SU-DHL-6 (cell line): ENCODE results near the gene NDUFV3.

Experiments used
- H2AFZ ChIP-seq: fragments of 200-600 bp; sonication (generic); 2 replicates; pipeline ENCODE4 v1.6.1; 2014; ENCODE audit warnings: low read depth, mild to moderate bottlenecking, moderate library complexity, mixed read lengths, antibody characterized with exemption, low read length; ENCODE audit not compliant: severe bottlenecking
- H3F3A ChIP-seq: fragments of 200-600 bp; shearing (Covaris generic); 2 replicates; pipeline ENCODE4 v1.6.0; 2016; ENCODE audit warnings: antibody characterized with exemption, mild to moderate bottlenecking; ENCODE audit not compliant: insufficient read depth
- H3K27ac ChIP-seq: fragments of 200-600 bp; sonication (generic); 2 replicates; pipeline ENCODE4 v1.5.1; 2016; ENCODE audit warnings: low read depth, mild to moderate bottlenecking, low read length, moderate library complexity, mixed read lengths
- H3K27me3 ChIP-seq: fragments of 200-600 bp; sonication (generic), shearing (Covaris generic); 2 replicates; pipeline ENCODE4 v1.6.0; 2014; ENCODE audit warnings: mild to moderate bottlenecking, low read length
- H3K36me3 ChIP-seq: fragments of 200-600 bp; sonication (generic); 2 replicates; pipeline ENCODE4 v1.6.1; 2014; ENCODE audit warnings: mild to moderate bottlenecking, low read length, mixed read lengths
- H3K4me2 ChIP-seq: fragments of 300-600, 200-600 bp; shearing (Covaris generic), sonication (generic); 2 replicates; pipeline ENCODE4 v1.6.0; 2014; ENCODE audit warnings: low read length, low read depth, mild to moderate bottlenecking; ENCODE audit not compliant: poor library complexity, severe bottlenecking
- H3K4me3 ChIP-seq: fragments of 200-600 bp; sonication (generic); 2 replicates; pipeline ENCODE4 v1.5.1; 2014; ENCODE audit warnings: antibody characterized with exemption, low read length, mild to moderate bottlenecking, mixed read lengths; ENCODE audit not compliant: insufficient read depth, poor library complexity, severe bottlenecking
- H3K79me2 ChIP-seq: fragments of 200-600 bp; sonication (generic); 2 replicates; pipeline ENCODE4 v1.6.1; 2014; ENCODE audit warnings: mild to moderate bottlenecking, low read length, moderate library complexity; ENCODE audit not compliant: insufficient read depth
- H3K9ac ChIP-seq: fragments of 200-600 bp; sonication (generic); 2 replicates; pipeline ENCODE4 v1.7.0; 2014; ENCODE audit warnings: mild to moderate bottlenecking, low read length
- H3K9me2 ChIP-seq: fragments of 200-600 bp; sonication (generic); replicated peaks from 2 replicates; pipeline ENCODE4 v1.6.1; 2014; ENCODE audit warnings: low read length; ENCODE audit not compliant: insufficient read depth
- H3K9me3 ChIP-seq: fragments of 200-600 bp; sonication (generic); 2 replicates; pipeline ENCODE4 v1.6.1; 2014; ENCODE audit warnings: low read length, mixed read lengths; ENCODE audit not compliant: insufficient read depth
- H4K20me1 ChIP-seq: fragments of 200-600 bp; sonication (generic); 2 replicates; pipeline ENCODE4 v1.6.1; 2014; ENCODE audit warnings: low read depth, mild to moderate bottlenecking, antibody characterized with exemption, low read length, moderate library complexity, mixed read lengths
- EZH2phosphoT487 ChIP-seq: fragments of 200-600 bp; sonication (generic), shearing (Covaris generic); conservative IDR thresholded peaks from 2 replicates; pipeline ENCODE4 v1.6.1; 2018; ENCODE audit warnings: mild to moderate bottlenecking, antibody characterized with exemption, low read length, moderate library complexity, mixed read lengths
- TF ChIP-seq, protein P1 (sequence below): fragments of 200-600 bp; sonication (generic); IDR thresholded peaks from one replicate; pipeline ENCODE4 v1.5.1; 2017; ENCODE audit warnings: antibody characterized with exemption, mild to moderate bottlenecking, low read length, moderate library complexity; ENCODE audit not compliant: insufficient read depth, poor library complexity, severe bottlenecking

NDUFV3 gene

DNA sequence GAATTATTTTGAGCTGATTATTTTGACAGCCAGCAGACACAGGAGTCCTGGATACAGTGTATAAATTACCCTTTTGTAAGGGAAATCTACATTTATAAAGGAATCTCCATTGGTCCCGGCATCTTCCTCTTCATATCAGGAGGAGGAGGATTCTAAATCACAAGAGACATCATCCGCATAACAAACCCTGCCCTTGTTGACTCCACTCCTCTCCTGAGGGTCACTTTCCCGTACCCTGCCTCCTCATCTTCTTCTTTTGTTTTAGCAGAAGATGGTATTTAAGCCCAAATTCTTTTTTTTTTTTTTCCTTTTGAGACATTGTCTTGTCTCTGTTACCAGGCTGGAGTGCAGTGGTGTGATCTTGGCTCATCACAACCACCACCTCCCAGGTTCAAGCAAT lies 66.6 kb downstream of the NDUFV3 start:
- no peak overlapping the region for H3K27ac ChIP-seq
- H3K79me2 ChIP-seq, result no peaks in the 10 kb centered on the region
- no peaks in the 10 kb centered on the region for H3K9me3 ChIP-seq
- no peaks in the 10 kb centered on the region for H4K20me1 ChIP-seq
- H3K9me2 ChIP-seq, result no peaks in the 10 kb centered on the region
- TF ChIP-seq, protein P1, sequence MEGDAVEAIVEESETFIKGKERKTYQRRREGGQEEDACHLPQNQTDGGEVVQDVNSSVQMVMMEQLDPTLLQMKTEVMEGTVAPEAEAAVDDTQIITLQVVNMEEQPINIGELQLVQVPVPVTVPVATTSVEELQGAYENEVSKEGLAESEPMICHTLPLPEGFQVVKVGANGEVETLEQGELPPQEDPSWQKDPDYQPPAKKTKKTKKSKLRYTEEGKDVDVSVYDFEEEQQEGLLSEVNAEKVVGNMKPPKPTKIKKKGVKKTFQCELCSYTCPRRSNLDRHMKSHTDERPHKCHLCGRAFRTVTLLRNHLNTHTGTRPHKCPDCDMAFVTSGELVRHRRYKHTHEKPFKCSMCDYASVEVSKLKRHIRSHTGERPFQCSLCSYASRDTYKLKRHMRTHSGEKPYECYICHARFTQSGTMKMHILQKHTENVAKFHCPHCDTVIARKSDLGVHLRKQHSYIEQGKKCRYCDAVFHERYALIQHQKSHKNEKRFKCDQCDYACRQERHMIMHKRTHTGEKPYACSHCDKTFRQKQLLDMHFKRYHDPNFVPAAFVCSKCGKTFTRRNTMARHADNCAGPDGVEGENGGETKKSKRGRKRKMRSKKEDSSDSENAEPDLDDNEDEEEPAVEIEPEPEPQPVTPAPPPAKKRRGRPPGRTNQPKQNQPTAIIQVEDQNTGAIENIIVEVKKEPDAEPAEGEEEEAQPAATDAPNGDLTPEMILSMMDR, result no peak
- TF ChIP-seq EZH2phosphoT487, result no peak
- H3F3A ChIP-seq, result no peaks in the 10 kb centered on the region
- H2AFZ ChIP-seq, result no peak overlapping the region
- no peak overlapping the region for H3K4me2 ChIP-seq
- no peaks in the 10 kb centered on the region for H3K36me3 ChIP-seq
- H3K4me3 ChIP-seq, result no peak overlapping the region
- H3K27me3 ChIP-seq, result no peaks in the 10 kb centered on the region
- H3K9ac ChIP-seq, result no peak overlapping the region

DNA sequence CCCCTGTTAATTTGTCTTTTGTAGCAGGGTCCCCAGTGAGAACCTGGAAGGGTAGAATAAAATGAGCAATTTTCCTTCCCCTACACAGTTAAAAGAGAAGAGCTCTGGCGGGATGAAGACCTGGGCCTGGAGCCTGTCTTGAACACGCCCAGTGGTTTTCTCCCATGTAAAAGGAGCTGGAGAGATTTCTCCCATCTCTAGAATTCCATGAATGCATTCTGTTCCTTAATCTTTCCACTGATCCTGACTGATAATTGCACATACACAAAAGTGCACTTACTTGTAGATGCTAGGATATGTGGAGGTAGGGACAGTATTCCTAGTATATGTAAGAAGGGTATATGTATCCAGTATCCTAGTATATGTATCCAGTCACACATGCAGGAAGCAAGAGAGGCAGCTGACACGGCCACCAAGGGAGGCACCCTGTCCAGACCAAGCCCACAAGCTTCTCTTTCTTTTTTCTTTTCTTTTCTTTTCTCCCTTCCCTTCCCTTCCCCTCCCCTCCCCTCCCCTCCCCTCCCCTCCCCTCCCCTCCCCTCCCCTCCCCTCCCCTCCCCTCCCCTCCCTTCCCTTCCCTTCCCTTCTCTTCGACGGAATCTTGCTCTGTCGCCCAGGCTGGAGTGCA lies 69.4 kb downstream of the NDUFV3 start:
- Histone ChIP-seq H3K79me2 (no peaks in the 10 kb centered on the region), H3K9ac (no peak overlapping the region), H2AFZ (no peak overlapping the region), H3K9me3 (no peaks in the 10 kb centered on the region), H3K36me3 (no peaks in the 10 kb centered on the region), H3K4me3 (no peak overlapping the region), H3K4me2 (no peak overlapping the region), H3K27me3 (no peaks in the 10 kb centered on the region), H3F3A (no peaks in the 10 kb centered on the region), H3K9me2 (no peaks in the 10 kb centered on the region), H4K20me1 (no peaks in the 10 kb centered on the region), H3K27ac (no peak overlapping the region)
- TF ChIP-seq EZH2phosphoT487, result no peak
- TF ChIP-seq, protein P1, result no peak
